ENCODE data around the gene UTP20. TPM values are rescaled to one million over a fixed set of nuclear protein-coding genes. Genes with fewer than 3 reads are reported as not detected.

Gene UTP20
- total RNA-seq, 2 donors from 2014 or later, result 7.2 to 13.5 TPM

- TF ChIP-seq CTCF (IDR thresholded peaks at IDR 0.05), result no peak
- no peaks in the 10 kb centered on the region for H3K27me3 ChIP-seq
- H3K36me3 ChIP-seq, result no peaks in the 10 kb centered on the region
- no peaks in the 10 kb centered on the region for H3K9me3 ChIP-seq
- no peaks in the 10 kb centered on the region for H3K4me1 ChIP-seq
- H3K9ac ChIP-seq (ENCODE audit: low read depth in 2 of 2, low read length in 2 of 2), result no peak overlapping the region
- intact Hi-C loops (cut with DNase I), result no loop called here
- no peak overlapping the region for H3K4me3 ChIP-seq
- no peak overlapping the region for H3K27ac ChIP-seq
- no peak for DNase-seq
Measured at GRCh38 chr12:101424620-101425019, 144.7 kb downstream of the UTP20 start.

GRCh38 chr12:101430456-101430855 is 150.6 kb downstream of the UTP20 start:
- intact Hi-C loops (cut with DNase I), result no loop called here
- no peak for DNase-seq
- H3K4me3 ChIP-seq, result no peak overlapping the region

GRCh38 chr12:101436136-101436535 is 156.2 kb downstream of the UTP20 start:
- H3K27ac ChIP-seq, result no peak overlapping the region
- no peak overlapping the region for H3K9ac ChIP-seq (ENCODE audit: low read depth in 2 of 2, low read length in 2 of 2)
- no peaks in the 10 kb centered on the region for H3K9me3 ChIP-seq
- intact Hi-C loops (cut with DNase I), result no loop called here
- H3K36me3 ChIP-seq, result no peaks in the 10 kb centered on the region
- H3K27me3 ChIP-seq, result no peaks in the 10 kb centered on the region
- H3K4me1 ChIP-seq, result no peaks in the 10 kb centered on the region
- H3K4me3 ChIP-seq, result no peak overlapping the region
- no peak for DNase-seq
- TF ChIP-seq CTCF (IDR thresholded peaks at IDR 0.05), result no peak

More at GRCh38 chr12:101430456-101430855, 150.6 kb downstream of the UTP20 start:
- H3K4me1 ChIP-seq, result no peaks in the 10 kb centered on the region
- no peak overlapping the region for H3K27ac ChIP-seq
- no peak overlapping the region for H3K9ac ChIP-seq (ENCODE audit: low read depth in 2 of 2, low read length in 2 of 2)
- no peaks in the 10 kb centered on the region for H3K27me3 ChIP-seq
- no peak for TF ChIP-seq CTCF (IDR thresholded peaks at IDR 0.05)
- H3K9me3 ChIP-seq, result no peaks in the 10 kb centered on the region
- H3K36me3 ChIP-seq, result no peaks in the 10 kb centered on the region

Other genes with a start within 250 kb of the UTP20 start
- gene SLC5A8, start 69.9 kb upstream of the UTP20 start, total RNA-seq, result under 1 TPM; 0.30 to 0.35 TPM
- 100 to 1,000 TPM in 1 of 2 donors, 10 to 100 TPM in 1; 96.4 to 100 TPM for gene ARL1, start 127.7 kb downstream of the UTP20 start, total RNA-seq
- not detected for gene SPIC, start 195.2 kb downstream of the UTP20 start, total RNA-seq